HG03354 (cell line): ENCODE measurements around the gene IGSF3.

Experiments
- ATAC-seq: cut with Tn5 transposase; IDR thresholded peaks from one replicate; pipeline ENCODE4 v1.9.1; 2021; ENCODE audit warnings: mild to moderate bottlenecking; ENCODE audit not compliant: unreplicated experiment, poor library complexity, severe bottlenecking

The IGSF3 gene

DNA sequence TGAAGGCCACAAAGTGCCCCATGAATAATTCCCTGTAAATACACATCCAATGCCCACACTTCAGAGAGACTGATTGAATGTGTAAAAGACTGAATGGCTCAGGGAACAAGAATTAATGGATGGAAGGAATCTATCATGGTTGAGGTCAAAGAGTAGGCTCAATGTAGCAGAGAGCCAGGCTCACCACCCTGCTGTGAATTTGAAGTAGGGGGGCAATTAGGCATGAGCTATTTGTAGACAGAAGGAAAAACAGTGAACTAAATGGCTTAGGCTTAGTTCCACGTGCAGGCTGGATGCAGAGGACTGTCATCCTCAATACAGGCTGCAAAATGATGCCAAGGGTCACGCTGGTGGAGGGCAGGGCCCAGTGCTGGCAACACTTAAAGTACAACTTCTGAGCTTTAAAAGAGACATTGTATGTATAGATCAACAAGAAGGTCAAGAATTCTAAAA, 22.9 kb upstream of the IGSF3 start:
- ATAC-seq: no peak

DNA sequence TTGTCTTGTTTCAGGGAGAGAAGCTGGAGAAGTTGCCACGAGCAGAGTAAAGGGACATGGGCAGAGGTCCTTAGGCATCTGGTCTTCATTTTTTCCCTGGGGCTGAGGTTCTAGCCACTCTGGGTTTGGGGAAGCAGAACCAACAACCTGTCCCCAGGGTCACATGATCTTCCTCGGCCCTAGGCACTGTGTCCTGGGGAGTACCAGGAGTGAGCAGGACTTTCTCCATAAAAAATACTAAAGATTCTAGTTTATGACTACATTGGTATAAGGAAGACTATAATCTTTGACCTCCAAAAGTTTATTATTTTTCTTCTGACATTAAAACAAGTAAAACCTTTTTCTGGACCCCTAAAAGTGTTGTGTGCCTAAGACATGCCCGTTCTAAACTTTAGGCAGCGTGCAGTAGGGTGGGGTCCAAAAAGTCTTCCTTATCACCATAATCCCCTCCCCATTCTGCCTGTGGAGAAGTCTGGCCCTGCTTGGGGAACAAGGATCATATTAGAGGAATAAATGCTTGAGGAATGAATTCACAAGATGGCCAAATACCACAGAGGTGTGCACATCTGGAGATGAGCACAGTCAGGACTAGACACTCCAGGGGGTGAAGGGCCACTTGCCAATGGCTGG, 19.3 kb upstream of the IGSF3 start:
- ATAC-seq: no peak

DNA sequence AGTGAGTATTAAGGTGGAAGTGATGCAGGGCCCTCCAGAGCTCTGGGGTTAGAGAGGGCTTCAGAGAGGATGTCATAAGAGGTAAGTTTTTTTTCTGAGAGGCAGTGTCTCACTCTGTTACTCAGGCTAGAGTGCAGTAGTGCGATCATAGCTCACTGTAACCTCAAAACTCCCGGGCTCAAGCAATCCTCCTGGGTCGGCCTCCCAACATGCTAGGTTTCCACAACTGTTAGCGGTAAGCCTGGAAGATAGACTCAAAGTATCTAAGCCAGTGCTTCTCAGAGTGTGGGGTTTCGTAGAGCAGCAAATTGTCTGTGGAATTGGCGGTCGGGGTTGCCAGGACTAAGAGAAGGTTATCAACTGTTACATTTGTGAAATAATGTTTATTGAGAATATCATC, 18.6 kb upstream of the IGSF3 start:
- ATAC-seq: no peak

DNA sequence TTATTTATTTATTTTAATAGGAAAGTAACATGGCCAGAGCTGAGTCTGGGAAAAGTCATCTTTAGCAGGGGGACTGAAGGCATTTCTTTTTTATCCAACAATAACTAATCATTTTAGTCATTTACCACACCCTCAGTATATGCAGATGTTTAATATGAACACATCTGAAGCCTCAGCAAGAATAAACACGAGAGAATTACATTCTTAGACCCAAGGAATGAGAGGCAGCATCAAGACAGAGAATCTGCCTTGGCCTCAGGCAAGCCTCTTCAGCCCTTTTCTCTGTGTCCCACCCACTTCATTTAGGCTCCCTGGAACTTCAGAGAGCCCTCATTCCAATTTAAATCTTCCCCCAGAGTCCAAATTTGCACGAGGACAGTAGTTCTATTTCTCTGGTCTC, 17.0 kb upstream of the IGSF3 start:
- no peak for ATAC-seq

DNA sequence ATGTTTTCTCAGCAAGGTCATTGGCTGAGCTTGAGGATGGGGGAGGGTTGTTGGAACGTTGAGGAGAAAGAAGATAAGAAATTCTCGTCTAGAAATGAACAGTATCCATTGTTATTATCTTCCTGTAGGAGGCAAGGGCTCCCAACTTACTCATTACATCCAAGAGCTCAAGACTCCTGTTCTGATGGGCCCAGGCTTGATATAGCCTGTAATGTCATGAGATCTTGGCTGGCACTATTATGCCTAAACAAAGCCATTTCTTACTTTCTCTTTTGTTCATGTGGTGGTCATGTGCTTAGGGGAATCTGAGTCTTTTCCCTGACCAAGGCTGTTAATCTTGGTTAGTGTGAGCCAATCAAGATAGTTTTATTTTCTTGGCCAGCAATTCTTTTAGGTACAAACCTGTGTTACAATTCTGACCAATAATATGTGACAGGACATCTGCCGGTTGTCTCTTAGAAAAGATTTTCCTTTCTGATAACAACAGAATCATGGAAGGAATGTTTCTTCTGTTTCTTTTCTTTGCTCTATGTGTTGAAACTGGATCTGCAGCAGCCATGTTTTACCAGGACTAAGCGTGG, 15.2 kb upstream of the IGSF3 start:
- ATAC-seq: no peak

DNA sequence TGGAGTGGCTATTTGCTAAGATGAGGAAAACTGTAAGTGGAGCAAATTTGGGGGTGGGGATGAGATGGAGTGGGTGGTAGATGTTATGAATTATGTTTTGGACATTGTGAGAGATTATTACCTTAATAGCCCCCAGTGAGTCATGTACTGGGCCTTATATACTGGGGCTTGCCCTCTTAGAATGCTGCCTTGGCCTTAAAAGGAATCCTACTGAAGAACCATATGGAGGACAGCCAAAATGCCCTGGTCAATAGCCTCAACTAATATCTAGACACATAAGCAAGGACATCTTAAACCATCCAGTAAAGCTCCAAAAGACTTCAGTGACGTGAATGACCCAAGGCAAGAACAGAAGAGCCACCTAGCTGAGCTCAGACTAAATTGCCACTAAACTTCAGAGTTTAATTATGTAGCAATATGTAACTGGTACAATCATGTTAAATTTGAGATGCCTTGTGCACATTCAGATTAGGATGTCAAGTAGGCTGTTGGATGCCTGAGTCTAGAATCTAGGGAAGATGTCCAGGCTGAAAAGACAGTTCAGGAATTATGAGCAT, 13.9 kb upstream of the IGSF3 start:
- no peak for ATAC-seq

DNA sequence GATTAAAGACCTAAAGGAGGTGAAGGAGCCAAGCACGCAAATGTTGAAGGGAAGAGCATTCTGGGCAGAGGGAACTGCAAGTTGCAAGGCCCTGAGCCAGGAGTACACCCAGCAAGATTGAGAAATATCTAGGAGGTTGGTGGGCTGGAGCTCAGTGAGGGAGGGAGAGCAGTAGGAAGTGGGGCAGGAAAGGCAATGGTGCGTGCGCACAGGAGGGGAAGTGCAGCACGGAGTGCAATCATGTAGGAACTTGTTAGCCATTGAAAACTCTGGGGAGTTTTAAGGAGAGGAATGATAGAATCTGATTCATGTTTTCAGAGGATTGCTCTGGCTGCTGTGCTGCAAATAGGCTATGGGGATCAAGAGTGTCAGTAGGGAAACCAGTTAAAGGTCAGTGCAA, 13.2 kb upstream of the IGSF3 start:
- no peak for ATAC-seq

DNA sequence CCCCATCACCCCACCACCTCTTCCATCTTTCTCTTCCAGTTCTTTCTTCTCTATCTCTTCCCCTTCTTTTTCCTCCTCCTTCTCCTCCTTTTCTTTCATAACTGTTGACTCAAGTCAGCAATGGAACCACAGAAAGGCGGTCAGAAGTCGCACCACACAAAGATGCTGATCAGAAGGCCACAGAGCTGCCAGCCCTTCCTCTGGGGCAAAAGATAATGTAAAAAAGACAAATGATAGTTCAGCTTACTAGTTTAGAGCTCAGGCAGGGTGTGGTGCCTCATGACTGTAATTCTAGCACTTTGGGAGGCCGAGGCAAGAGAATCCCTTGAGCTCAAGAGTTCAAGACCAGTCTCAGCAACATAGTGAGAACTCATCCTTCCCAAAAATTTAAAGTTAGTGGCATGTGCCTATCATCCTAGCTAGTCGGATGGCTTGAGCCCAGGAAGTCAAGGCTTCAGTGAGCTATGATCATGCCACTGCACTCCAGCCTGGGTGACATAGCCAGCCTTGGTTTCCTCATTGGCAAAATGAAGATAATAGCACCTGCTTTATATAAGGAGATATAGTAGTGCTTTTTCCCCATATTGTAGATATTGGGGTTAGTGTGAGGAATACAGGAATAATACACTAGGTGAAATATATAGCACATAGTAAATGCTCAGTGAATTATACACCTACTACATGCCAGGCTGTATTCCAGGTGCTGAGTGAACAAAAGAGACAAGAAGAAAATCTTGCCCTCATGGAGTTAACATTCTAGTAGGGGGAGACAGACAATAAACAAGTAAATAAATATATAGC, 12.5 kb upstream of the IGSF3 start:
- no peak for ATAC-seq

DNA sequence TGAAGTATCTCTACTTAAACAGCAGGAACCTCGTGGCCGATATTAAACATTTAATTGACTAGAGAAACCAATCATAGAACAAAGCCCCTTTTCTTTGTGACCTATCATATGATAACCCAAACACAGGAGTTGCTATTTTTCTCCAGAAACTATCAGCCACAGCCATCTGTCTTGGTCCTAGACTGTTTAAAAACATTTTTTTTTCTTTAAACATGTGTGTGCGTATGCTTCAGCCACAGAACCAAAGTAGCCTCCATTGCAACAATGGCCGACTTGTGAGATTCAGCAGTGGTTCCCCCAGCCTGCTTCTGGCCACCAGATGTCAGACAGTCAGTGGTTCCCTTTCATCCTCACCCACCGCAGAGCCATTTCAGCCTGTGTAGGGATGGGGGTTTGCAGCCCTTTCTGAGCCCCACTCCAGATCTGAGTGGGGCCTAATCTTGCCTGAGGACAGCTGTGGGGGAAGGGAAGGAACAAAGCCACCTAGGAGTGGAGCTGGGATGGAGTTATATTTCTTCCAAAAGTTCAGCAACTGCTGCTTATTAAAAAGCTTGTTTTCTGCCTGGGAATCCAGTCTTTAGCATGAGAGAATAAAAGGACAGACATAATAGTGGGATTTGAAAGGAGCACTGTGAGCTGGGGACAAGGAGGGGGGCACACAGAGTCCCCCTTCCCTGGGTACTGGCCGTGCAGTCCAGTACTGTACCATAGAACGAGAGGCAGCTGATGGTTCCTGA, 11.7 kb upstream of the IGSF3 start:
- ATAC-seq: no peak

DNA sequence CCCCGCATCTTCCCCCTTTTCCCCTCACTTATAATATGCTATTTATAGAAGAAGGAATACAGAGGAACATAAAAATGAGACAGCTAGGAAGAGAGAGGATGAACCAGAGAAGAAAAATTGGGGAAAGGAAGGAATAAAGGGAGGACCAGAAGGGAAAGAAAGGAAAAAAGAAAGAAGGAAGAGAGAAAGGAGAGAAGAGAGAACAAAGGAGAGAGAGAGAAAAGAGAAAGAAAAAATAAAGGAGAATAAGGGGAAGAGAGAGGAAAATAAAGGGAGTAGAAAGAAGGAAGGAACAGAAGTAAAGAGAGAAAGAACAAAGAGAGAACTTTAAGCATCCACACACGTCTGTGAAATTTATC, 11.2 kb upstream of the IGSF3 start:
- no peak for ATAC-seq

DNA sequence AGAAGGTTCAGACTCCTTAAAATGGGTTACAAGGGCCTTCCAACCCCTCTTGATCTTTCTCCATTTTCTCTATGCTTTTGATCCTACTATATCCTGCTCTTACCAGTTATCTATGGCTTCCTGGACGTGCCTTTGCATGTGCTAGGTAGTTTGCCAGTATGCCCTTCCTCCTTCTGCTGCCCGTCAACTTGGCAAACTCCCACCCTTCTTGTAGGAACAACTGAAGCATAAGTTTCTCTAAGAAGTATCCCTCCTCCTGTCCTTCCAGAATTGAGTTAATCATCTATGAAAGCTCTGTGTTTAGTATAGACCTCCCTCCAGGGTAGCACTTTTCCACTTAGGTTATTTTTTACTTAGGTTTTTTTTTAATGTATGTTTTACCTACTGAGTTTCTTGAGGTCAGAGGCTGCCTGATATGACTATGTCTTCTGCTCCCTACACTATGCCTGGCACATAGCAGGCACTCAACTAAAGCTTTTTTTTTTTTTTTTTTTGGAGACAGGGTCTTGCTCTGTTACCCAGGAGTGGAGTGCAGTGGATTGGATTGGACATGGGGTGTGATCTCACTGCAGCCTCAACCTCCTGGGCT, 10.0 kb upstream of the IGSF3 start:
- no peak for ATAC-seq

DNA sequence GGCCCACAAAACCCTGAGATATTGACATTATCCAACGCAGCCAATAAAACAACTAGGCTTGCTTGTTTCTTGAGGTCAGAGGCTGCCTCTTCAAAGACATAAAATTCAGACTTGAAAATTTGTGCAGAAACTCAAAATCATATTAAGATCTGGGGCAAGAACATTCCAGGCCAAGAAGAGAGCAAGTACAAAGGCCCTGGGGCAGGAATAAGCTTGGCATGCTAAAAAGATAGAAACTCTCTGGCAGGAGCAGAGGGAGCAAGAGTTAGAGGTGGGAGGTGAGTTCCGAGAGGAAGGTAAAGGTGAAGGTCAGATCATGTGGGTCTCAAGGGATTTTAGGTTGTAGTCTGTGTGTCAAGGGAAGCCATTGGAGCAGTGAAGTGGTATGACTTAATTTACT, 8.8 kb upstream of the IGSF3 start:
- ATAC-seq: no peak

DNA sequence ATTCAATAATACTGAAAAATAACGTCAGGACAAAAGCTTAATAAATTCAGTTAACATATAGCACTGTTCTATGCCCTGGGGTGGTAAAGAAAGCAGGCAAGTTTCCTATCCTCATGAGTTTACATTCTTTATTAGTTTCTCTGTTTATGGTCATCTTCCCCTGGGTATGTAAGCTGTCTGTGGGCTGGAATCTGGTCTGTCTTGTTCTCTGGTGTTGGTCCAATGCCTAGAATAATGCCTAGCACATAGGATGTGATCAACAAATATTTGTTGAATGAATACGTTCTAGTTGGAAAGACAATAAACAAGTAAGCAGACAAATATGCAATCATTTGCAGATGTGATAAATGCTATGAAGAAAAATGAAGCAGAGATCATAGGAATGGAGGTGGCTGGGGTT, 7.2 kb upstream of the IGSF3 start:
- ATAC-seq: no peak

DNA sequence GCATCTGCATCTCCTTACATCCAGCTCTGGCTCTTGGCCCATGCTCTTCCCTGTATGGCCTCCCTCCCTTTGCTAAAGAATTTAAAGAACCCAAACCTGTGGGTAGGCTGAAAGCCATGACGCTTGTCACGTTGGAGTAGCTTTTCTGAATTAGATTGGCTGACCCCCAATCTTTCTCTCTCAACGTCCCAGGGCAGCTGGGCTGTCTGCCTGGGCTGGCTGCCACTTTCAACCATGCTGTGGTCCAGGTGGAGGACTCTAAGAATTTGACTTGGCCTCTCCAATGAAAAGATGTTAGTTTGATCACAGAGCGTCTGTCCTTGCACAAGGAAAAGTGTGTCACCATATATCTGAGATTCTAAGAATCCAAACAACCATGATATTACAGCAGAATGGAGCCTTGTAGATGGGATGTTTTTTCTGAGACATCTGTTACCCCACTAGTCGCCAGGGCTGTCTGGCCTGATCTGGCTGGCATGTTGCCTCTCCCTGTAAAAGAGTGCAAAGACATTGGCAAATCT, 6.5 kb upstream of the IGSF3 start:
- ATAC-seq: no peak

DNA sequence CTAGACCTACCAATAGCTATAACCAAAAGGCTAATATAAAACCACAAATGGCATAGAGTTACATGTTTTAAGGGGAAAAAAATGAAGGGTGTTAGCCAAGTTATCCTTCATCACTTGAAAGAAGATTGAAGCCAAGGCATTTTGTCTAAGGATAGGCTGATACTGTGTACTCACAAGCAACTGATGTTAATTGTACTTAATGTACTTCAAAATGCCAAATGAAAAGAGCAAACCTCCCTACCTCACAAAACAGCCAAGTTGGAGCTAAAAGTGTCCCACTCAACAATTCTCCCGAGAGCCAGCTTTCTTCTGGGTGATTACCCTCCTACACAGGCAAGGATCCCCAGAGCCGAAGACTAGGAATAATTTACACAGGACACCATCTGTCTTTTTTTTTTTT, 4.4 kb upstream of the IGSF3 start:
- no peak for ATAC-seq

DNA sequence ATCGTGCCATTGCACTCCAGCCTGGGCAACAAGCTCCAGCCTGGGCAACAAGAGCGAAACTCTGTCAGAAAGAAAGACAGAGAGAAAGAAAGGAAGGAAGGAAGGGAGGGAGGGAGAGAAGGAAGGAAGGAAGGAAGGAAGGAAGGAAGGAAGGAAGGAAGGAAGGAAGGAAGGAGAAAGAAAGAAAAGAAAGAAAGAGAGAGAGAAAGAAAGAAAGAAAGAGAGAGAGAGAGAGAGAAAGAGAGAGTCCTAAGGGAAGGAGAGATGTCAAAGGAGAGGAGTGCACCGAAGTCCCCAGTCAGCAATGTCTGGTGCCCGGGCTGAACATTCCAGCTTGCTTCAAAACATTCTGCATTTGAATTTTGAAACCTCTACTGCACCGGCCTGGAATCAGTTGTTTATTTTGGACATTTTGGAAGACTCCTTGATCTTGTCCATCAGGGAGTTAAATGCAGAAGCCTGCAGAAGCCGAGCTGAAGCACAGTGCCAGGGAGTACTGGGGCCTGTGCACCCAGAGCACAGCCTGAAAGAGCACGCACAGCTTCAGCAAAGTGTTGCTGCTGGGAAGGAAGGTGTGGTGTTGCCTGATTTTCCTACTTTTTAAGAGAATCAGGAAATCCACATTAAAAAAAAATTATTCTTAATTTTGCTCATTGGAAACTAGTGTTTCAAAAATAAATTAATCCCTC, 3.7 kb upstream of the IGSF3 start:
- ATAC-seq: no peak

DNA sequence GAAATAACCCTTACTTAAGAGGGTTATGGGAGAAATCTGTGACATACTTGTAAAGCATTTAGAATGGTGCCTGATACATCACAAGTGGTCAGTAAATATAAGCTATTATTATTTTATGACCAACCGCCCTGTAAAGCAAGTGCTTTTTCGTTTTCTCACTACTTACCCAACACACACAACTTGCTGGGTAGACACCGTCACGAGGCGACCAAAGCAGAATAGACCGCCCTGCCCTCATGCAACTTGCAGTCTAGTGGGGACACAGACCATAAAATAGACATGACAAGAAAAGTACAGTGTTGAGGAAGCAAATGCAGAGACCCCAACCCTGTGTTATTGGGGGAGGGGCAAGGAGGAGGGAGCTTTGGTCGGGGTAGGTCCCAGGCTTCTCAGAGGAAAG, 744 bp upstream of the IGSF3 start:
- no peak for ATAC-seq

DNA sequence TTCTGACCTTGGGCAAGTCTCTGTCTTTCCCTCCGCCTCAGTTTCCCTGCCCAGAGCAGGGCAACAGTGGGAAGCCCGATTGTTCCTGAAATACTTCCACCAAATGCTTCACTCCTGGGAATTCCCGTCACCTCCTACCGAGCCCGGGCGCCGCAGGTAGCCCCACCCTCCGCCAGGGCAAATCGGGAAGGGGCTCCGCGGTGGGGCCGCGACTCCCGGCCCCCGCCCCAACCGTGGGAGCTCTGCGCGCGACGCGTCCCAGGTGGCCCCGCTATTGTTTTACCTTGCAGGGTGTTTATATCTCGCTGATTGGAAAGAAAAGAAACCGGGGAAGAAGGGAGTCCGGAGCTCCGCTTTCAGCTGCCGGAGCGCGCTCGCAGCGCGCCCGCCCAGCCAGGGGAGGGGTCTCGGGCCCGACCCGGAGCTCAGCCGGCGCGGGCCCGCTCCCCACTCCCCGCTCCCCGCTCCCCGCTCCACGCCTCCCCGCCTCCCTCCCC, 407 bp downstream of the IGSF3 start:
- ATAC-seq: peak; percentile 12
